Measurements from ENCODE around the gene PRKN.

- TF ChIP-seq CTCF (IDR thresholded peaks at IDR 0.05; ENCODE audit: low read depth, low read length) (no peak), EZH2phosphoT487 (IDR thresholded peaks at IDR 0.05; ENCODE audit: low read depth) (no peak)
These were observed 317.6 kb downstream of the PRKN start for GRCh38 chr6:162409741-162410691.

Data from OCI-LY3 (cell line).